Activated T-helper 2 cell treated with anti-CD3 and anti-CD28 coated beads, Interferon-gamma antibody, Interleukin-2, Interleukin-4, amounts not matched to agents 10 μg/mL and 5 μg/mL and 100 μg/mL, durations not matched to agents 14 hours and 24 hours and 36 hours (primary cell): ENCODE results near the gene CIRBP. TPM values are rescaled to one million over a fixed set of nuclear protein-coding genes. Genes with fewer than 3 reads are reported as not detected.

Experiments
- DNase-seq: peaks from one replicate; pipeline ENCODE4 v3.0.0; 2021; ENCODE audit warnings: low spot score
- H3K27ac Mint-ChIP-seq: one replicate; pipeline ENCODE4 v1.8.0; 2021; ENCODE audit warnings: mixed read lengths
- H3K27me3 Mint-ChIP-seq: one replicate; pipeline ENCODE4 v1.8.0; 2021; ENCODE audit warnings: low read depth, mixed read lengths
- H3K36me3 Mint-ChIP-seq: one replicate; pipeline ENCODE4 v1.8.0; 2021; ENCODE audit warnings: low read depth, mixed read lengths
- H3K4me1 Mint-ChIP-seq: one replicate; pipeline ENCODE4 v1.8.0; 2021; ENCODE audit warnings: low read depth, mixed read lengths
- H3K4me3 Mint-ChIP-seq: one replicate; pipeline ENCODE4 v1.8.0; 2021; ENCODE audit warnings: low read depth, mild to moderate bottlenecking, moderate library complexity, mixed read lengths
- H3K9me3 Mint-ChIP-seq: one replicate; pipeline ENCODE4 v1.8.0; 2021; ENCODE audit warnings: mixed read lengths
- intact Hi-C: fragments of 100-400 bp; cut with micrococcal nuclease; formaldehyde crosslinking; loops from one replicate; pipeline ENCODE4 v1.15.1; 2023
- total RNA-seq: library from RNA; stranded (reverse); gene quantifications from 2 replicates; pipeline ENCODE4 v1.2.3, GENCODE V29; 2022

Gene CIRBP
- total RNA-seq, 1 donor from 2014 or later: 226 TPM

GRCh38 chr19:1234051-1234954, 34.8 kb upstream of the CIRBP start:
- Mint-ChIP-seq H3K27me3 (peaks cover 11% of the 10 kb centered on the region), H3K27ac (no peak overlapping the region), H3K36me3 (no peaks in the 10 kb centered on the region), H3K4me1 (peaks cover 10% of the 10 kb centered on the region), H3K4me3 (no peak overlapping the region), H3K9me3 (no peaks in the 10 kb centered on the region)
- intact Hi-C loops: no loop called here
- DNase-seq: no peak

- intact Hi-C loops: no loop called here
- peaks cover 12% of the 10 kb centered on the region for H3K4me1 Mint-ChIP-seq
Measured at GRCh38 chr19:1234955-1235380, 34.2 kb upstream of the CIRBP start.

GRCh38 chr19:1235625-1236538, 33.2 kb upstream of the CIRBP start:
- intact Hi-C loops: no loop called here
- no peak overlapping the region for H3K27ac Mint-ChIP-seq
- no peaks in the 10 kb centered on the region for H3K9me3 Mint-ChIP-seq
- no peak for DNase-seq
- no peaks in the 10 kb centered on the region for H3K36me3 Mint-ChIP-seq
- peaks cover 14% of the 10 kb centered on the region for H3K4me1 Mint-ChIP-seq
- H3K27me3 Mint-ChIP-seq: peaks cover 13% of the 10 kb centered on the region
- peak overlapping the region; percentile 17 for H3K4me3 Mint-ChIP-seq

More at GRCh38 chr19:1234955-1235380, 34.2 kb upstream of the CIRBP start:
- H3K4me3 Mint-ChIP-seq: no peak overlapping the region
- H3K36me3 Mint-ChIP-seq: no peaks in the 10 kb centered on the region
- no peak overlapping the region for H3K27ac Mint-ChIP-seq
- H3K27me3 Mint-ChIP-seq: peaks cover 13% of the 10 kb centered on the region
- no peaks in the 10 kb centered on the region for H3K9me3 Mint-ChIP-seq
- DNase-seq: no peak

- Mint-ChIP-seq H3K27ac (no peak overlapping the region), H3K4me1 (peaks cover 20% of the 10 kb centered on the region), H3K27me3 (peaks cover 13% of the 10 kb centered on the region), H3K36me3 (no peaks in the 10 kb centered on the region), H3K4me3 (peak overlapping the region; percentile 17), H3K9me3 (no peaks in the 10 kb centered on the region)
- no peak for DNase-seq
- intact Hi-C loops: no loop called here
Measured at GRCh38 chr19:1236576-1236975, 32.6 kb upstream of the CIRBP start.

- H3K4me1 Mint-ChIP-seq: peaks cover 20% of the 10 kb centered on the region
- DNase-seq: no peak
- H3K27ac Mint-ChIP-seq: no peak overlapping the region
Measured at GRCh38 chr19:1237027-1237659, 32.0 kb upstream of the CIRBP start.

GRCh38 chr19:1237754-1238368, 31.3 kb upstream of the CIRBP start, which contains the start of gene CBARP:
CBARP (minus strand) TSS chr19:1238005; CDS start chr19:1236100, 1,905 bp downstream.
- no peak for DNase-seq
- peaks cover 13% of the 10 kb centered on the region for H3K27me3 Mint-ChIP-seq
- no peaks in the 10 kb centered on the region for H3K9me3 Mint-ChIP-seq
- intact Hi-C loops: no loop called here
- peaks cover 20% of the 10 kb centered on the region for H3K4me1 Mint-ChIP-seq
- H3K36me3 Mint-ChIP-seq: no peaks in the 10 kb centered on the region
- peak within 1 kb of the TSS; percentile 70 for H3K4me3 Mint-ChIP-seq
- peak within 1 kb of the TSS; percentile 69 for H3K27ac Mint-ChIP-seq

More at GRCh38 chr19:1237027-1237659, 32.0 kb upstream of the CIRBP start:
- intact Hi-C loops: no loop called here
- Mint-ChIP-seq H3K9me3 (no peaks in the 10 kb centered on the region), H3K4me3 (peak overlapping the region; percentile 52), H3K27me3 (peaks cover 13% of the 10 kb centered on the region), H3K36me3 (no peaks in the 10 kb centered on the region)

GRCh38 chr19:1238369-1239303, 30.5 kb upstream of the CIRBP start:
- Mint-ChIP-seq H3K27ac (peak overlapping the region; percentile 69), H3K9me3 (no peaks in the 10 kb centered on the region), H3K4me3 (peak overlapping the region; percentile 70), H3K4me1 (peaks cover 20% of the 10 kb centered on the region), H3K27me3 (peaks cover 13% of the 10 kb centered on the region), H3K36me3 (no peaks in the 10 kb centered on the region)
- intact Hi-C loops: no loop called here
- no peak for DNase-seq

GRCh38 chr19:1239420-1239795, 29.7 kb upstream of the CIRBP start:
- Mint-ChIP-seq H3K36me3 (peaks cover under 1% of the 10 kb centered on the region), H3K27me3 (peaks cover 13% of the 10 kb centered on the region), H3K4me3 (peak overlapping the region; percentile 54), H3K27ac (peak overlapping the region; percentile 16), H3K4me1 (peaks cover 20% of the 10 kb centered on the region), H3K9me3 (no peaks in the 10 kb centered on the region)
- DNase-seq: no peak
- intact Hi-C loops: no loop called here

- H3K4me1 Mint-ChIP-seq: peaks cover 22% of the 10 kb centered on the region
- peaks cover 13% of the 10 kb centered on the region for H3K27me3 Mint-ChIP-seq
- intact Hi-C loops: loop anchor here (2.0 to 10.0 kb wide), 6 partner anchors 48 to 313 kb away; partner anchors contain the start of genes ARID3A, DAZAP1, GAMT and POLR2E
- no peaks in the 10 kb centered on the region for H3K9me3 Mint-ChIP-seq
- H3K27ac Mint-ChIP-seq: no peak overlapping the region
- peak; percentile 88 for DNase-seq
- peaks cover 3% of the 10 kb centered on the region for H3K36me3 Mint-ChIP-seq
- H3K4me3 Mint-ChIP-seq: peak overlapping the region; percentile 49
Measured at GRCh38 chr19:1239796-1240737, 29.1 kb upstream of the CIRBP start.

GRCh38 chr19:1240925-1241324, 28.2 kb upstream of the CIRBP start:
- intact Hi-C loops: loop anchor here (2.0 to 10.0 kb wide), 6 partner anchors 49 to 314 kb away; partner anchors contain the start of genes ARID3A, DAZAP1, GAMT and POLR2E
- Mint-ChIP-seq H3K4me3 (peak overlapping the region; percentile 81), H3K36me3 (peaks cover 3% of the 10 kb centered on the region), H3K27me3 (peaks cover 13% of the 10 kb centered on the region), H3K9me3 (no peaks in the 10 kb centered on the region), H3K27ac (peak overlapping the region; percentile 88), H3K4me1 (peaks cover 22% of the 10 kb centered on the region)
- DNase-seq: no peak
